GM19372 (cell line): ENCODE data around the gene ALKBH2.

Source experiments
- ATAC-seq: cut with Tn5 transposase; IDR thresholded peaks from one replicate; pipeline ENCODE4 v1.9.1; 2021; ENCODE audit warnings: mild to moderate bottlenecking, low read depth, moderate library complexity; ENCODE audit not compliant: unreplicated experiment

ALKBH2 gene

GRCh38 chr12:109093022-109093918 is at the start of gene ALKBH2:
TSS of gene ALKBH2 (minus strand) at chr12:109093472. CDS start at chr12:109092786, 686 bp downstream.
- ATAC-seq, result peak; percentile 51

GRCh38 chr12:109140560-109140959 is 47.3 kb upstream of the ALKBH2 start:
- no peak for ATAC-seq

GRCh38 chr12:109139791-109140190 is 46.5 kb upstream of the ALKBH2 start:
- ATAC-seq, result no peak

GRCh38 chr12:109139360-109139759 is 46.1 kb upstream of the ALKBH2 start:
- ATAC-seq, result no peak

- no peak for ATAC-seq
Measured at GRCh38 chr12:109137055-109137454, 43.8 kb upstream of the ALKBH2 start.

- no peak for ATAC-seq
Measured at GRCh38 chr12:109134186-109134917, 41.1 kb upstream of the ALKBH2 start.

- ATAC-seq, result no peak
Measured at GRCh38 chr12:109131154-109132050, 38.1 kb upstream of the ALKBH2 start.

- ATAC-seq, result no peak
Measured at GRCh38 chr12:109130297-109131153, 37.3 kb upstream of the ALKBH2 start.

- no peak for ATAC-seq
Measured at GRCh38 chr12:109127533-109128242, 34.4 kb upstream of the ALKBH2 start.

GRCh38 chr12:109126784-109127183 is 33.5 kb upstream of the ALKBH2 start:
- no peak for ATAC-seq

- no peak for ATAC-seq
Measured at GRCh38 chr12:109125791-109126190, 32.5 kb upstream of the ALKBH2 start.

- ATAC-seq, result no peak
Measured at GRCh38 chr12:109124878-109125648, 31.8 kb upstream of the ALKBH2 start.

GRCh38 chr12:109121346-109121880 is 28.1 kb upstream of the ALKBH2 start:
- ATAC-seq, result no peak

GRCh38 chr12:109120557-109120956 is 27.3 kb upstream of the ALKBH2 start:
- no peak for ATAC-seq

GRCh38 chr12:109120095-109120494 is 26.8 kb upstream of the ALKBH2 start:
- no peak for ATAC-seq

GRCh38 chr12:109116611-109116949 is 23.3 kb upstream of the ALKBH2 start:
- no peak for ATAC-seq

GRCh38 chr12:109115758-109116610 is 22.7 kb upstream of the ALKBH2 start, which contains the start of gene ACACB:
TSS of gene ACACB (plus strand) at chr12:109116587. CDS start at chr12:109139406, 22,819 bp downstream.
- no peak for ATAC-seq
